DOHH2 (cell line): ENCODE measurements around the gene RND2.

Experiments
- CTCF ChIP-seq: fragments of 200-600 bp; sonication (generic); IDR thresholded peaks from one replicate; pipeline ENCODE4 v1.5.1; 2014; ENCODE audit warnings: antibody characterized with exemption, mild to moderate bottlenecking, low read depth, low read length; ENCODE audit not compliant: poor library complexity, severe bottlenecking
- EZH2phosphoT487 ChIP-seq: fragments of 200-600 bp; sonication (generic); IDR thresholded peaks from 2 replicates; pipeline ENCODE4 v1.6.1; 2017; ENCODE audit warnings: borderline replicate concordance, mild to moderate bottlenecking, antibody characterized with exemption, low read length, moderate library complexity, mixed read lengths

- TF ChIP-seq CTCF (no peak), EZH2phosphoT487 (no peak)
Measured at GRCh38 chr17:43070872-43071271, 45.8 kb downstream of the RND2 start.
